ENCODE measurements around the gene PTPRE.

The PTPRE gene

DNA sequence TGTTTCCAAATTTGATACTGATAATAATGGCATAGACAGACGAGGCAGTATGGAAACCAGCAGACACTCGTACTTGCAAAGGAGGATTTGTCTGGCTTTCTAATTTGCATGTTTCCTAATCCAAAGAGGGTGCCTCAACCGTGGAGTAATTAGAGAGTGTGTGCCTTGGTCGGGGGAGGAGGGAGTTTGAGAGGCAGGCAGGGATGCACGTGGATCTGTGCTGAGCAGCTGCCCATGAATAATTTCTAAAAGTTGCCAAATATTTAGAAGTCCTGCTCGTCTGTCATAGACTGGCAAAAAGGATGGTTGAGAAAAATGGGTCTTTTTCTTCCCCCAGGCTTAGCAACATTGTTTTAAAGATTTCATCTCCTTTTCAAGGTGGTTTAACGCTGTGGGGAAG lies 69.4 kb downstream of the PTPRE start:
- H3K27me3 ChIP-seq (ENCODE audit: insufficient read depth, poor library complexity, severe bottlenecking): peaks cover 7% of the 10 kb centered on the region
- no peak for DNase-seq (ENCODE audit: low read depth in 1 of 2, low spot score in 1 of 2)
- no peak overlapping the region for H3K27ac ChIP-seq (replicated peaks)
- TF ChIP-seq REST (IDR thresholded peaks at IDR 0.05; ENCODE audit: insufficient replicate concordance, low read depth) (no peak), POLR2AphosphoS5 (IDR thresholded peaks at IDR 0.05; ENCODE audit: low read depth) (no peak)
- TF ChIP-seq, protein P1, sequence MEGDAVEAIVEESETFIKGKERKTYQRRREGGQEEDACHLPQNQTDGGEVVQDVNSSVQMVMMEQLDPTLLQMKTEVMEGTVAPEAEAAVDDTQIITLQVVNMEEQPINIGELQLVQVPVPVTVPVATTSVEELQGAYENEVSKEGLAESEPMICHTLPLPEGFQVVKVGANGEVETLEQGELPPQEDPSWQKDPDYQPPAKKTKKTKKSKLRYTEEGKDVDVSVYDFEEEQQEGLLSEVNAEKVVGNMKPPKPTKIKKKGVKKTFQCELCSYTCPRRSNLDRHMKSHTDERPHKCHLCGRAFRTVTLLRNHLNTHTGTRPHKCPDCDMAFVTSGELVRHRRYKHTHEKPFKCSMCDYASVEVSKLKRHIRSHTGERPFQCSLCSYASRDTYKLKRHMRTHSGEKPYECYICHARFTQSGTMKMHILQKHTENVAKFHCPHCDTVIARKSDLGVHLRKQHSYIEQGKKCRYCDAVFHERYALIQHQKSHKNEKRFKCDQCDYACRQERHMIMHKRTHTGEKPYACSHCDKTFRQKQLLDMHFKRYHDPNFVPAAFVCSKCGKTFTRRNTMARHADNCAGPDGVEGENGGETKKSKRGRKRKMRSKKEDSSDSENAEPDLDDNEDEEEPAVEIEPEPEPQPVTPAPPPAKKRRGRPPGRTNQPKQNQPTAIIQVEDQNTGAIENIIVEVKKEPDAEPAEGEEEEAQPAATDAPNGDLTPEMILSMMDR (IDR thresholded peaks at IDR 0.05; ENCODE audit: insufficient read depth, low read length): no peak
- H3K4me3 ChIP-seq (replicated peaks; ENCODE audit: insufficient read depth, low read length): no peak overlapping the region

DNA sequence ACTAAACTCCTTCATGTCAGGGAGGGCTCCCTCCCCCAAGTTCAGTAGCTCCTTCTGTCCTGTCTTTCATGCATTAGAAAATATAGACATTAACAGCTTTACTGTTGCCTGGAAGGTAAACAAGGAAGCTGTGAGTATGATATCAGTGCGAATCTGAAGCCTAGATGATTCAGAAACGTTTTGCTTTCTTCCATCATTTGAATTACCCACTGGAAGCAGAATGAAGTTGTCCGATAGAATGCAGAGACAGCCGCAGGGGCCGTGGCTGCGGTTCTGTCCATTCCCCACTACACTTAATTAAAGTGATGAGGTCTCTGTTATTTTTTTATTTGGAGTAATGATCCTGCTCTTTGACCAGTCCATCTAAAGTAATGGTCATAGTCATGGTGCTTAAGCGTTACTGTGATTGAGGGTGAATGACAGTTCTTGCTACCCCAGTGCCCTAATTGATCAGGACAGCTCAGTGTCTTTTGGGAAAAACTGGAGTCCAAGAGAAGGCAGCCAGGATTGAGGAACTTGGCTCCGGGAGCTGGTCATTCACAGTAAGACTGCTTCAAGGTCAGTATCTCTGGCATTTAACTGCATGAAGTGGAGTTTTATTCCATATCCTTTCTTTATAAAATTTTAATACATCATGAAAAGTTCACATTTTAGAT lies 69.9 kb downstream of the PTPRE start:
- Histone ChIP-seq H3K4me3 (replicated peaks; ENCODE audit: insufficient read depth, low read length) (no peak overlapping the region), H3K27ac (replicated peaks) (no peak overlapping the region), H3K27me3 (ENCODE audit: insufficient read depth, poor library complexity, severe bottlenecking) (peaks cover 7% of the 10 kb centered on the region)
- TF ChIP-seq, protein P1 (IDR thresholded peaks at IDR 0.05; ENCODE audit: insufficient read depth, low read length): no peak
- TF ChIP-seq GABPA (IDR thresholded peaks at IDR 0.05; ENCODE audit: low read depth) (no peak), SPI1 (IDR thresholded peaks at IDR 0.05; ENCODE audit: borderline replicate concordance, low read depth) (no peak), POLR2AphosphoS5 (IDR thresholded peaks at IDR 0.05; ENCODE audit: low read depth) (no peak), REST (IDR thresholded peaks at IDR 0.05; ENCODE audit: insufficient replicate concordance, low read depth) (no peak)
- DNase-seq (ENCODE audit: low read depth in 1 of 2, low spot score in 1 of 2): no peak

GRCh38 chr10:127977357-127978009 lies 70.6 kb downstream of the PTPRE start:
- H3K27me3 ChIP-seq (ENCODE audit: insufficient read depth, poor library complexity, severe bottlenecking): peaks cover 7% of the 10 kb centered on the region
- H3K4me3 ChIP-seq (replicated peaks; ENCODE audit: insufficient read depth, low read length): no peak overlapping the region
- DNase-seq (ENCODE audit: low read depth in 1 of 2, low spot score in 1 of 2): no peak
- TF ChIP-seq, protein P1 (IDR thresholded peaks at IDR 0.05; ENCODE audit: insufficient read depth, low read length): no peak
- TF ChIP-seq REST (IDR thresholded peaks at IDR 0.05; ENCODE audit: insufficient replicate concordance, low read depth) (no peak), GABPA (IDR thresholded peaks at IDR 0.05; ENCODE audit: low read depth) (no peak), SPI1 (IDR thresholded peaks at IDR 0.05; ENCODE audit: borderline replicate concordance, low read depth) (no peak), POLR2AphosphoS5 (IDR thresholded peaks at IDR 0.05; ENCODE audit: low read depth) (no peak)
- no peak overlapping the region for H3K27ac ChIP-seq (replicated peaks)

Data from HL-60 (cell line).